Body of pancreas (tissue), 4 donors: ENCODE data around the gene CGN. TPM values are rescaled to one million over a fixed set of nuclear protein-coding genes. Genes with fewer than 3 reads are reported as not detected.

Source experiments
- ATAC-seq: fragments of 150-250 bp; one replicate; pipeline ENCODE4 v1.9.1; 2016
- DNase-seq, 4 donors: peaks; one replicate each; pipeline ENCODE4 v3.0.0-alpha.2; 2019
- H3K27ac ChIP-seq, 4 donors: fragments of 200-600 bp; sonication (generic); 1 replicate in 3 of 4; 2 replicates in 1 of 4; pipeline versions ENCODE4 v1.5.1 to v1.6.1; 2016 to 2019; ENCODE audit warnings: mild to moderate bottlenecking in 1 of 4, mixed read lengths in 1 of 4, moderate library complexity in 1 of 4
- H3K27me3 ChIP-seq, 2 donors: fragments of 200-600 bp; sonication (generic); one replicate each; pipeline ENCODE4 v1.6.0; 2016; ENCODE audit warnings: mild to moderate bottlenecking in 1 of 2
- H3K36me3 ChIP-seq, 2 donors: fragments of 200-600 bp; sonication (generic); replicated peaks in 1 of 2; 2 replicates each; pipeline ENCODE4 v1.5.1; 2016; ENCODE audit warnings: low read depth in 2 of 2; ENCODE audit not compliant: insufficient read depth in 1 of 2
- H3K4me1 ChIP-seq: fragments of 200-600 bp; sonication (generic); one replicate; pipeline ENCODE4 v1.6.0; 2016
- H3K4me3 ChIP-seq, 2 donors: fragments of 200-600 bp; sonication (generic); 1 replicate in 1 of 2; 2 replicates in 1 of 2; pipeline ENCODE4 v1.5.1; 2016 to 2019
- H3K9me3 ChIP-seq, 3 donors: fragments of 200-600 bp; sonication (generic); 1 replicate in 2 of 3; 2 replicates in 1 of 3; pipeline ENCODE4 v1.5.1; 2016
- CTCF ChIP-seq, 7 experiments: fragments of 450-650 bp in 4 of 7; fragments of 200-600 bp in 3 of 7; sonication (generic) in 3 of 7; IDR thresholded peaks; one replicate each; pipeline ENCODE4 v1.5.1; 2016 to 2019; ENCODE audit warnings: antibody characterized with exemption in 7 of 7
- POLR2A ChIP-seq, 3 donors: fragments of 450-650 bp; IDR thresholded peaks; one replicate each; pipeline ENCODE4 v1.6.1; 2016; ENCODE audit warnings: antibody characterized with exemption in 3 of 3, mild to moderate bottlenecking in 2 of 3
- WGBS, 2 donors: methylation state at CpG; one replicate each; pipeline ENCODE4 v1.1.5; 2017; 5-methylcytosine and 5-hydroxymethylcytosine counted together
- intact Hi-C: fragments of 100-400 bp; cut with DNase I; formaldehyde crosslinking; loops from one replicate; pipeline ENCODE4 v1.15.1; 2023
- total RNA-seq, 2 donors: library from RNA; depleted of rRNA; stranded (reverse); fragments of >200 nt; gene quantifications; one replicate each; pipeline ENCODE4 v1.1.0, GENCODE V29; 2016

CGN gene
- total RNA-seq, 2 donors from 2014 or later: 31.0 to 42.8 TPM

GRCh38 chr1:151535326-151536271, 24.4 kb downstream of the CGN start:
- no peak for ATAC-seq
- H3K27ac ChIP-seq: no peak overlapping the region
- H3K4me3 ChIP-seq: no peak overlapping the region
- intact Hi-C loops: no loop called here
- H3K36me3 ChIP-seq: peaks cover 14 to 34% of the 10 kb centered on the region in 2 donors
- no peaks in the 10 kb centered on the region for H3K27me3 ChIP-seq
- DNase-seq: no peak
- peaks cover 13% of the 10 kb centered on the region for H3K4me1 ChIP-seq
- no peak for TF ChIP-seq POLR2A (IDR thresholded peaks at IDR 0.05)
- no peak for TF ChIP-seq CTCF (IDR thresholded peaks at IDR 0.05)
- no peaks in the 10 kb centered on the region for H3K9me3 ChIP-seq
- WGBS, 2 donors: 80 to 90% methylated on average over 6 of the region's 6 CpGs

GRCh38 chr1:151536499-151536898, 25.3 kb downstream of the CGN start:
- no peak for ATAC-seq
- TF ChIP-seq POLR2A (IDR thresholded peaks at IDR 0.05) (no peak), CTCF (IDR thresholded peaks at IDR 0.05) (no peak)
- Histone ChIP-seq H3K4me1 (peaks cover 14% of the 10 kb centered on the region), H3K27ac (no peak overlapping the region), H3K4me3 (no peak overlapping the region), H3K9me3 (no peaks in the 10 kb centered on the region), H3K36me3 (peaks cover 14 to 30% of the 10 kb centered on the region in 2 donors), H3K27me3 (no peaks in the 10 kb centered on the region)
- WGBS, 2 donors: 88 to 92% methylated on average over 7 of the region's 7 CpGs
- DNase-seq: no peak
- intact Hi-C loops: no loop called here

GRCh38 chr1:151537112-151537511, 25.9 kb downstream of the CGN start:
- intact Hi-C loops: no loop called here
- no peak for TF ChIP-seq POLR2A (IDR thresholded peaks at IDR 0.05)
- no peak for TF ChIP-seq CTCF (IDR thresholded peaks at IDR 0.05)
- H3K27me3 ChIP-seq: no peaks in the 10 kb centered on the region
- no peaks in the 10 kb centered on the region for H3K9me3 ChIP-seq
- WGBS, 2 donors: 77 to 86% methylated on average over 9 of the region's 9 CpGs
- no peak overlapping the region for H3K4me3 ChIP-seq
- peaks cover 20% of the 10 kb centered on the region for H3K4me1 ChIP-seq
- ATAC-seq (no peak), DNase-seq (no peak)
- no peak overlapping the region for H3K27ac ChIP-seq
- peaks cover 14 to 25% of the 10 kb centered on the region in 2 donors for H3K36me3 ChIP-seq

- WGBS, 2 donors: 14% methylated on average over 7 of the region's 7 CpGs; no CpG with 5 or more reads in 1 of the 2 donors
- TF ChIP-seq POLR2A (IDR thresholded peaks at IDR 0.05) (no peak), CTCF (IDR thresholded peaks at IDR 0.05) (peak in 1 of 7 experiments; percentile 2)
- Histone ChIP-seq H3K9me3 (no peaks in the 10 kb centered on the region), H3K36me3 (peaks cover 8 to 22% of the 10 kb centered on the region in 2 donors), H3K27me3 (no peaks in the 10 kb centered on the region), H3K4me3 (no peak overlapping the region), H3K4me1 (peaks cover 40% of the 10 kb centered on the region), H3K27ac (peak overlapping the region; percentile 88 to 96 (median 92))
- DNase-seq (peak; percentile 92 to 97 (median 96)), ATAC-seq (peak; percentile 81)
- intact Hi-C loops: no loop called here
Observed at GRCh38 chr1:151539321-151540020, 28.3 kb downstream of the CGN start.
